H9 (cell line): ENCODE measurements around the gene ZNF718. TPM values are rescaled to one million over a fixed set of nuclear protein-coding genes. Genes with fewer than 3 reads are reported as not detected.
"Not testable (repeated sequence)": the region's sequence is repeated elsewhere in the genome, so short reads cannot be mapped to it uniquely, and the experiment has no call there.

Source experiments
- DNase-seq: peaks from one replicate; pipeline ENCODE4 v3.0.0-alpha.2; 2017
- H2AFZ ChIP-seq: one replicate; pipeline ENCODE4 v1.6.1; 2013; ENCODE audit warnings: mild to moderate bottlenecking, low read length, control low read depth, moderate library complexity
- H2AK5ac ChIP-seq: 2 replicates; pipeline ENCODE4 v1.6.1; 2013; ENCODE audit warnings: low read length, control low read depth, mixed read lengths; ENCODE audit not compliant: insufficient read length
- H2BK120ac ChIP-seq: one replicate; pipeline ENCODE4 v1.6.1; 2013; ENCODE audit warnings: low read depth, mild to moderate bottlenecking, low read length, control low read depth, inconsistent platforms; ENCODE audit not compliant: poor library complexity, severe bottlenecking
- H2BK12ac ChIP-seq: 2 replicates; pipeline ENCODE4 v1.6.1; 2013; ENCODE audit warnings: low read length, control low read depth, mixed read lengths, low read depth; ENCODE audit not compliant: insufficient read length
- H2BK15ac ChIP-seq: 2 replicates; pipeline ENCODE4 v1.6.1; 2013; ENCODE audit warnings: low read depth, low read length, control low read depth
- H2BK20ac ChIP-seq: one replicate; pipeline ENCODE4 v1.6.1; 2013; ENCODE audit warnings: low read depth, mild to moderate bottlenecking, low read length, control low read depth, inconsistent platforms; ENCODE audit not compliant: poor library complexity, severe bottlenecking
- H2BK5ac ChIP-seq: 2 replicates; pipeline ENCODE4 v1.6.1; 2013; ENCODE audit warnings: low read length, control low read depth, mixed read lengths; ENCODE audit not compliant: insufficient read length
- H3K14ac ChIP-seq: 2 replicates; pipeline ENCODE4 v1.6.1; 2013; ENCODE audit warnings: low read length, control low read depth; ENCODE audit not compliant: insufficient read depth
- H3K18ac ChIP-seq: 2 replicates; pipeline ENCODE4 v1.6.1; 2013; ENCODE audit warnings: low read depth, mild to moderate bottlenecking, mixed read lengths, low read length, control low read depth; ENCODE audit not compliant: insufficient read length
- H3K23ac ChIP-seq: 2 replicates; pipeline ENCODE4 v1.6.1; 2013; ENCODE audit warnings: low read length, control low read depth, mixed read lengths, low read depth; ENCODE audit not compliant: insufficient read length
- H3K23me2 ChIP-seq: 2 replicates; pipeline ENCODE4 v1.6.1; 2013; ENCODE audit warnings: low read depth, mild to moderate bottlenecking, mixed read lengths, low read length, control low read depth; ENCODE audit not compliant: insufficient read length, poor library complexity, severe bottlenecking
- H3K27ac ChIP-seq: 2 replicates; pipeline ENCODE4 v1.5.1; 2013; ENCODE audit warnings: low read length, control low read depth, mixed read lengths, low read depth; ENCODE audit not compliant: insufficient read length
- H3K27me3 ChIP-seq: 2 replicates; pipeline ENCODE4 v1.6.1; 2013; ENCODE audit warnings: low read length, control low read depth, inconsistent platforms; ENCODE audit not compliant: insufficient read depth
- H3K4ac ChIP-seq: 2 replicates; pipeline ENCODE4 v1.6.1; 2013; ENCODE audit warnings: low read depth, mild to moderate bottlenecking, control low read depth, inconsistent platforms, low read length, moderate library complexity
- H3K4me1 ChIP-seq: 2 replicates; pipeline ENCODE4 v1.6.1; 2013; ENCODE audit warnings: low read length, control low read depth, inconsistent platforms; ENCODE audit not compliant: insufficient read depth
- H3K4me2 ChIP-seq: 2 replicates; pipeline ENCODE4 v1.6.1; 2013; ENCODE audit warnings: low read length, control low read depth, mixed read lengths; ENCODE audit not compliant: insufficient read length, insufficient read depth
- H3K56ac ChIP-seq: 2 replicates; pipeline ENCODE4 v1.6.1; 2013; ENCODE audit warnings: low read depth, mild to moderate bottlenecking, mixed read lengths, low read length, control low read depth; ENCODE audit not compliant: insufficient read length
- H3K79me1 ChIP-seq: 2 replicates; pipeline ENCODE4 v1.6.1; 2013; ENCODE audit warnings: low read depth, mild to moderate bottlenecking, moderate library complexity, low read length, control low read depth, inconsistent platforms; ENCODE audit not compliant: insufficient read depth, poor library complexity, severe bottlenecking
- H3K79me2 ChIP-seq: 2 replicates; pipeline ENCODE4 v1.6.1; 2013; ENCODE audit warnings: low read length, control low read depth, inconsistent platforms; ENCODE audit not compliant: insufficient read depth
- H3K9ac ChIP-seq: 2 replicates; pipeline ENCODE4 v1.6.1; 2013; ENCODE audit warnings: low read length, control low read depth, mixed read lengths; ENCODE audit not compliant: insufficient read length; ENCODE audit errors: extremely low read depth
- H3K9me3 ChIP-seq: one replicate; pipeline ENCODE4 v1.6.1; 2013; ENCODE audit warnings: low read depth, low read length, inconsistent platforms; ENCODE audit not compliant: control insufficient read depth
- H3T11ph ChIP-seq: one replicate; pipeline ENCODE4 v1.6.1; 2013; ENCODE audit warnings: mild to moderate bottlenecking, low read length, control low read depth, inconsistent platforms
- H4K20me1 ChIP-seq: one replicate; pipeline ENCODE4 v1.6.1; 2013; ENCODE audit not compliant: control insufficient read depth, insufficient read length, insufficient read depth
- H4K5ac ChIP-seq: 2 replicates; pipeline ENCODE4 v1.6.1; 2013; ENCODE audit warnings: low read depth, mild to moderate bottlenecking, mixed read lengths, low read length, control low read depth; ENCODE audit not compliant: insufficient read length
- H4K8ac ChIP-seq: replicated peaks from 2 replicates; pipeline ENCODE4 v1.6.1; 2013; ENCODE audit warnings: low read length, control low read depth, mixed read lengths, low read depth; ENCODE audit not compliant: insufficient read length
- H4K91ac ChIP-seq: 2 replicates; pipeline ENCODE4 v1.6.1; 2013; ENCODE audit warnings: low read depth, mild to moderate bottlenecking, moderate library complexity, mixed read lengths, low read length, control low read depth; ENCODE audit not compliant: insufficient read length
- H3K27ac Mint-ChIP-seq, 3 experiments: 2 replicates in 2 of 3; 3 replicates in 1 of 3; pipeline ENCODE4 v1.8.0; 2020 to 2021; ENCODE audit warnings: mixed read lengths in 3 of 3, mild to moderate bottlenecking in 1 of 3, moderate library complexity in 1 of 3
- H3K27me3 Mint-ChIP-seq: 2 replicates; pipeline ENCODE4 v1.8.0; 2021; ENCODE audit warnings: low read depth, mild to moderate bottlenecking, moderate library complexity, mixed read lengths
- H3K36me3 Mint-ChIP-seq, 3 experiments: 2 replicates in 2 of 3; 3 replicates in 1 of 3; pipeline ENCODE4 v1.8.0; 2020 to 2021; ENCODE audit warnings: low read depth in 3 of 3, mixed read lengths in 3 of 3; ENCODE audit not compliant: insufficient read depth in 1 of 3
- H3K4me1 Mint-ChIP-seq, 2 experiments: 2 replicates each; pipeline ENCODE4 v1.8.0; 2020; ENCODE audit warnings: mixed read lengths in 2 of 2
- H3K4me3 Mint-ChIP-seq, 2 experiments: 2 replicates in 1 of 2; 3 replicates in 1 of 2; pipeline ENCODE4 v1.8.0; 2020 to 2021; ENCODE audit warnings: mild to moderate bottlenecking in 2 of 2, mixed read lengths in 2 of 2, moderate library complexity in 1 of 2
- H3K9me3 Mint-ChIP-seq, 2 experiments: 2 replicates in 1 of 2; 3 replicates in 1 of 2; pipeline ENCODE4 v1.8.0; 2020; ENCODE audit warnings: mild to moderate bottlenecking in 2 of 2, mixed read lengths in 2 of 2, moderate library complexity in 1 of 2
- WGBS: extraction: QIAGEN DNeasy Blood & Tissue Kit; methylation state at CpG from one replicate; pipeline ENCODE4 v1.1.7; 2013; ENCODE audit warnings: missing lambda C conversion rate, low lambda C conversion rate, mixed read lengths; ENCODE audit not compliant: insufficient read length; ENCODE audit errors: extremely low coverage; 5-methylcytosine and 5-hydroxymethylcytosine counted together
- total RNA-seq: library from RNA; stranded (reverse); gene quantifications from 2 replicates; pipeline ENCODE4 v1.2.1, GENCODE V29; 2021
- TF ChIP-seq, protein P1 (sequence below): fragments of 200-600 bp; sonication (generic); conservative IDR thresholded peaks from 3 replicates; pipeline ENCODE4 v1.8.0; 2021; ENCODE audit warnings: antibody characterized with exemption, mild to moderate bottlenecking

Gene ZNF718
- total RNA-seq, 1 experiment from 2014 or later: 12.5 TPM

DNA sequence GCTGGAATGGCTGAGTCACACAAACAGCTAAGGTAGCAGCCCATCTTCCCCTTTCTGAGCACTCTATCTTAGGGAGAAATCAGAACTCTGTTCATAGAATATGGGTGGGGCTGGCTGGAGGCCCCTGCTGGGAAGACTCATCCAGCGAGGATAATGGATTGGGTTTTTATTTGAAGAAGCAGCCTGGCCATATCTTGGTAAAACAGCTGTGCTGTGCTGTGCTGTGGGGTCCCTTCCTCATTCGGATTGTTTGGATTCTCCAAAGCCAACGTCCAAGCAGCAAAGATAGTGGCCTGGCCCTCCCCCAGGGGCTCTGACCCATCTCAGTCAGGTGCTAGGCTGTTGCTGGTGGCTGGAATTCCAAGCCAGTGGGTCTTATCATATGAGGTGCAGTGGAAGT is 63.8 kb downstream of the ZNF718 start:
- no peak for DNase-seq
- Histone ChIP-seq H3T11ph (no peak overlapping the region), H3K27ac (no peak overlapping the region), H2BK5ac (no peak overlapping the region), H4K5ac (no peak overlapping the region), H3K23ac (no peak overlapping the region), H2BK120ac (no peak overlapping the region), H4K91ac (no peak overlapping the region), H3K18ac (no peak overlapping the region), H3K27me3 (no peaks in the 10 kb centered on the region), H3K56ac (no peak overlapping the region), H3K4ac (no peak overlapping the region), H2AFZ (no peak overlapping the region), H3K9ac (no peak overlapping the region), H4K20me1 (no peaks in the 10 kb centered on the region), H3K79me2 (no peaks in the 10 kb centered on the region; the same call in 1 of the 2 replicates), H2BK15ac (no peak overlapping the region), H3K23me2 (no peaks in the 10 kb centered on the region), H2BK20ac (no peak overlapping the region), H2AK5ac (no peak overlapping the region), H2BK12ac (no peak overlapping the region), H3K9me3 (peaks cover 11% of the 10 kb centered on the region), H4K8ac (no peak overlapping the region), H3K4me1 (no peaks in the 10 kb centered on the region), H3K4me2 (no peak overlapping the region), H3K14ac (no peak overlapping the region), H3K79me1 (no peaks in the 10 kb centered on the region)
- Mint-ChIP-seq H3K36me3 (peaks cover 15 to 38% (median 28%) of the 10 kb centered on the region in 3 experiments), H3K4me1 (no peaks in the 10 kb centered on the region), H3K27ac (no peak overlapping the region), H3K27me3 (no peaks in the 10 kb centered on the region; the same call in 1 of the 2 replicates), H3K4me3 (no peak overlapping the region), H3K9me3 (peaks cover 85 to 89% of the 10 kb centered on the region in 2 experiments)
- TF ChIP-seq, protein P1, sequence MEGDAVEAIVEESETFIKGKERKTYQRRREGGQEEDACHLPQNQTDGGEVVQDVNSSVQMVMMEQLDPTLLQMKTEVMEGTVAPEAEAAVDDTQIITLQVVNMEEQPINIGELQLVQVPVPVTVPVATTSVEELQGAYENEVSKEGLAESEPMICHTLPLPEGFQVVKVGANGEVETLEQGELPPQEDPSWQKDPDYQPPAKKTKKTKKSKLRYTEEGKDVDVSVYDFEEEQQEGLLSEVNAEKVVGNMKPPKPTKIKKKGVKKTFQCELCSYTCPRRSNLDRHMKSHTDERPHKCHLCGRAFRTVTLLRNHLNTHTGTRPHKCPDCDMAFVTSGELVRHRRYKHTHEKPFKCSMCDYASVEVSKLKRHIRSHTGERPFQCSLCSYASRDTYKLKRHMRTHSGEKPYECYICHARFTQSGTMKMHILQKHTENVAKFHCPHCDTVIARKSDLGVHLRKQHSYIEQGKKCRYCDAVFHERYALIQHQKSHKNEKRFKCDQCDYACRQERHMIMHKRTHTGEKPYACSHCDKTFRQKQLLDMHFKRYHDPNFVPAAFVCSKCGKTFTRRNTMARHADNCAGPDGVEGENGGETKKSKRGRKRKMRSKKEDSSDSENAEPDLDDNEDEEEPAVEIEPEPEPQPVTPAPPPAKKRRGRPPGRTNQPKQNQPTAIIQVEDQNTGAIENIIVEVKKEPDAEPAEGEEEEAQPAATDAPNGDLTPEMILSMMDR: no peak
- no CpG with 5 or more reads among the region's 3 CpGs for WGBS

DNA sequence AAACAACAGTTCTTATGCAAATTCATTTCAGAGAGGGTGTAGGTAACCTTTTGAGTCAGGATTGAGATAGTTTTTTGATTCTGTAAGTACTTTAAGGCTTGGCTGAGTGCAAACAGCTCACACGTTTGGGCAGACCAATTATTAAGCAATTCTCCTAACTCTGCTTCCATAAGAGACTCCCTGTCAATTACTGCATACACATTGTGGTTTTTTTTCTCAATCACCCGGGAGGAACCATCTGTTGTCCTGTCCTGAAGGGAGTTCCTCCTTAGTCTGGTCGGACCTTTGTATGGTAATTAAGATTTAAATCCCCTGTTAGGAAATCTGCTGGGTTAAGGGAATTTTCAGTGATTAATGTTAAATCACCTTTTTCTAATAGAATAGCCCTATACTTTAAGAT is 70.9 kb downstream of the ZNF718 start:
- H3K27ac Mint-ChIP-seq, H3K23ac ChIP-seq, H2BK120ac ChIP-seq, H3K79me1 ChIP-seq, H3K14ac ChIP-seq, H2BK12ac ChIP-seq, H3K4me1 Mint-ChIP-seq, H3K4me3 Mint-ChIP-seq, H2BK20ac ChIP-seq, DNase-seq, H3K9ac ChIP-seq, H4K8ac ChIP-seq, H3K23me2 ChIP-seq, H3K79me2 ChIP-seq, H3K4me1 ChIP-seq, H3K18ac ChIP-seq, H3K27me3 ChIP-seq, H2AFZ ChIP-seq, H3K4ac ChIP-seq, H4K20me1 ChIP-seq, H2AK5ac ChIP-seq, H3K4me2 ChIP-seq, H3K56ac ChIP-seq, H4K5ac ChIP-seq, H3T11ph ChIP-seq, H3K9me3 ChIP-seq, H2BK15ac ChIP-seq, H3K27me3 Mint-ChIP-seq, H2BK5ac ChIP-seq, H3K27ac ChIP-seq, H4K91ac ChIP-seq: not testable (repeated sequence)
- no CpG with 5 or more reads among the region's 3 CpGs for WGBS
- H3K36me3 Mint-ChIP-seq: peaks cover 18 to 30% (median 24%) of the 10 kb centered on the region in 3 experiments
- peaks cover 85 to 93% of the 10 kb centered on the region in 2 experiments for H3K9me3 Mint-ChIP-seq
